Measurements from ENCODE around the gene TBXA2R.

DNA sequence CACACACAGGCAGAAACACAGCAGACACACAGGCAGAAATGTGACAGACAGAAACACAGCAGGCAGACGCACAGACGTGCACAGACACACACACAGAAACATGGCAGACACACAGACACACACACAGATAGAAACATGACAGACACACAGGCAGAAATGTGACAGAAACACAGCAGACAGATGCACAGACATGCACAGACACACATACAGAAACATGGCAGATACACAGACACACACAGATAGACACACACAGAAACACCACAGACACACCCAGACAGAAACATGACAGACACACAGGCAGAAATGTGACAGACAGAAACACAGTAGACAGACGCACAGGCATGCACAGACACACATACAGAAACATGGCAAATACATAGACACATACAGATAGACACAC is 1.3 kb downstream of the TBXA2R start:
- TF ChIP-seq CTCF (IDR thresholded peaks at IDR 0.05; ENCODE audit: low read depth, low read length) (no peak), POLR2A (IDR thresholded peaks at IDR 0.05; ENCODE audit: extremely low read depth, insufficient read length) (no peak), MYC (IDR thresholded peaks at IDR 0.05; ENCODE audit: low read depth, low read length) (no peak)
- TF ChIP-seq, protein P1, sequence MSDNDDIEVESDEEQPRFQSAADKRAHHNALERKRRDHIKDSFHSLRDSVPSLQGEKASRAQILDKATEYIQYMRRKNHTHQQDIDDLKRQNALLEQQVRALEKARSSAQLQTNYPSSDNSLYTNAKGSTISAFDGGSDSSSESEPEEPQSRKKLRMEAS (IDR thresholded peaks at IDR 0.05; ENCODE audit: low read depth, low read length) = no peak

All from NB4 (cell line).